Measurements from ENCODE around the gene OSBPL7. TPM values are rescaled to one million over a fixed set of nuclear protein-coding genes. Genes with fewer than 3 reads are reported as not detected.

Gene OSBPL7
- total and polyA plus RNA-seq, 2 donors (not counting 1 experiment from before 2014, with no cell fraction given): 51.0 to 61.3 TPM

DNA sequence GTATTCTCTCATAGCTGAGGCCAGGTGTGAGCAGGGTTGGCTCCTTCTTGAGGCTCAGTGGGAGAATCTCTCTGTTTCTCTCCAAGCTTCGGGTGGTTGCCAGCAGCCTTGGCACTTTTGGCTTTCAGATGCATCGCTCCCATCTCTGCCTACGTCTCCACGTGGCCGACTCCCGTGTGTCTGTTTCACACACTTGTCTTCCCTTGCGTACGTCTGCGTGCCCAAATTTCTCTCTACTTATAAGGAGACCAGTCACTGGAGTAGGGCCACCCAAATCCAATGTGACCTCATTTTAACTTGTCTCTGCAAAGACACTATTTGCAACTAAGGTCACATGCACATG, 14.7 kb downstream of the OSBPL7 start:
- H3K9me3 ChIP-seq (ENCODE audit: control extremely low read depth in 1 of 3, control insufficient read depth in 2 of 3, insufficient read depth in 1 of 3, low read length in 2 of 3): no peaks in the 10 kb centered on the region
- Mint-ChIP-seq H3K27ac (no peak overlapping the region), H3K27me3 (no peaks in the 10 kb centered on the region), H3K4me1 (peaks cover 1% of the 10 kb centered on the region), H3K4me3 (no peak overlapping the region), H3K9me3 (ENCODE audit: insufficient read depth) (no peaks in the 10 kb centered on the region)
- H4K20me1 ChIP-seq (ENCODE audit: control insufficient read depth, insufficient read depth, low read length, poor library complexity, severe bottlenecking): no peaks in the 10 kb centered on the region
- WGBS (ENCODE audit: insufficient coverage): 89% methylated on average over 9 of the region's 9 CpGs
- H3K79me2 ChIP-seq (ENCODE audit: control insufficient read depth, insufficient read depth, low read length): no peaks in the 10 kb centered on the region
- H2AFZ ChIP-seq (ENCODE audit: insufficient read depth, low read depth, low read length, poor library complexity, severe bottlenecking): no peak overlapping the region
- CTCF ChIA-PET: interaction anchor here (0.6 kb wide), 1 partner anchor 91 kb away, joined by 3 read pairs; no protein-coding TSS in a partner anchor
- no peak overlapping the region for H3K27ac ChIP-seq (ENCODE audit: low read length in 2 of 2)
- H3K9ac ChIP-seq (ENCODE audit: low read length): no peak overlapping the region
- H3K36me3 ChIP-seq (replicated peaks in 1 of 2; ENCODE audit: control extremely low read depth in 1 of 2, control insufficient read depth in 1 of 2, extremely low read depth in 1 of 2, insufficient read depth in 2 of 2, low read length in 1 of 2): peaks cover 0 to 36% of the 10 kb centered on the region in 2 experiments
- TF ChIP-seq, protein P1, sequence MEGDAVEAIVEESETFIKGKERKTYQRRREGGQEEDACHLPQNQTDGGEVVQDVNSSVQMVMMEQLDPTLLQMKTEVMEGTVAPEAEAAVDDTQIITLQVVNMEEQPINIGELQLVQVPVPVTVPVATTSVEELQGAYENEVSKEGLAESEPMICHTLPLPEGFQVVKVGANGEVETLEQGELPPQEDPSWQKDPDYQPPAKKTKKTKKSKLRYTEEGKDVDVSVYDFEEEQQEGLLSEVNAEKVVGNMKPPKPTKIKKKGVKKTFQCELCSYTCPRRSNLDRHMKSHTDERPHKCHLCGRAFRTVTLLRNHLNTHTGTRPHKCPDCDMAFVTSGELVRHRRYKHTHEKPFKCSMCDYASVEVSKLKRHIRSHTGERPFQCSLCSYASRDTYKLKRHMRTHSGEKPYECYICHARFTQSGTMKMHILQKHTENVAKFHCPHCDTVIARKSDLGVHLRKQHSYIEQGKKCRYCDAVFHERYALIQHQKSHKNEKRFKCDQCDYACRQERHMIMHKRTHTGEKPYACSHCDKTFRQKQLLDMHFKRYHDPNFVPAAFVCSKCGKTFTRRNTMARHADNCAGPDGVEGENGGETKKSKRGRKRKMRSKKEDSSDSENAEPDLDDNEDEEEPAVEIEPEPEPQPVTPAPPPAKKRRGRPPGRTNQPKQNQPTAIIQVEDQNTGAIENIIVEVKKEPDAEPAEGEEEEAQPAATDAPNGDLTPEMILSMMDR (IDR thresholded peaks at IDR 0.05): no peak
- no peak for TF ChIP-seq EZH2 (IDR thresholded peaks at IDR 0.05; ENCODE audit: borderline replicate concordance, insufficient read depth, low read depth, low read length, poor library complexity, severe bottlenecking)
- H3K4me1 ChIP-seq (ENCODE audit: control insufficient read depth in 2 of 2, insufficient read depth in 2 of 2, low read length in 2 of 2): no peaks in the 10 kb centered on the region
- no peak for DNase-seq
- intact Hi-C loops (cut with micrococcal nuclease): loop anchor here (10.0 kb wide), 1 partner anchor 112 kb away; the partner anchor contains the start of gene TBKBP1
- ATAC-seq (ENCODE audit: low read depth): no peak
- peaks cover 0 to 4% (median 0%) of the 10 kb centered on the region in 4 experiments for H3K27me3 ChIP-seq (replicated peaks in 1 of 4; ENCODE audit: control extremely low read depth in 1 of 4, control insufficient read depth in 3 of 4, insufficient read depth in 4 of 4, low read length in 3 of 4)
- H3K4me3 ChIP-seq (ENCODE audit: control extremely low read depth in 1 of 5, extremely low read depth in 1 of 5, insufficient read depth in 1 of 5, low read depth in 2 of 5, low read length in 4 of 5): no peak overlapping the region
- H3K4me2 ChIP-seq (replicated peaks; ENCODE audit: low read depth, low read length, poor library complexity, severe bottlenecking): no peak overlapping the region
- POLR2A ChIA-PET: no interaction called here

DNA sequence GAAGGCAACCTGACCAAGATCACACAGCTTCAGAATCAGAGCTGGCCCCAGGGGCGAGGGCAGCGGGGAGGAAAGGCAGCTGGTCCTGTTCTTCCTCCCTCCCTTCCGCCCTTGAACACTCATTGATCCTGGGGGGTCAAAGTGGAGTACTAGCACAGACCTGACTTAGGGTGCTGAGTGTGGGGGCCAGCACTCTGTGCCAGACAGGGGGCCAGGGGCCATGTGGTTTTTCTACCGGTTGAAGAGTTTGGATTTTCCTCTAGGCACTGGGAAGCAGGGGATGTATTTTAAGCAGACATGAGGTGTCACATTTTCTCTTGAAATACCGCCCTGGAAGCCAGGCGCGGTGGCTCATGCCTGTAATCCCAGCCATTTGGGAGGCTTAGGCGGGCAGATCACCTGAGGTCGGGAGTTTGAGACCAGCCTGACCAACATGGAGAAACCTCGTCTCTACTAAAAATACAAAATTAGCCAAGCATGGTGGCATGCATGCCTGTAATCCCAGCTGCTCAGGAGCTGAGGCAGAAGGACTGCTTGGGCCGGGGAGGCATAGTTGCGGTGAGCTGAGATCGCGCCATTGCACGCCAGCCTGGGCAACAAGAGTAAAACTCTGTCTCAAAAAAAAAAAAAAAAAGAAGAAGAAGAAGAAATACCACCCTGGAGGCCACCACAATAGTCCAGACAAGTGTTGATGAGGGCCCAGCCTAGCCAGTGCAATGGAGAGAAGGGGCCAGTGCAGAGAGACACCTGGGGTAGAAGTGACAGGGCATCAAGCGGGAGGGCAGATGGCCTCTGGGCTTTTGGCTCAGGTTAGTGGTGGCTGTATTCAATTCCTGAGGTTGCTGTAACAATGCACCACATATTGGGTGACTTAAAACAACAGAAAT, 15.3 kb downstream of the OSBPL7 start:
- no peak for ATAC-seq (ENCODE audit: low read depth)
- Histone ChIP-seq H3K4me2 (replicated peaks; ENCODE audit: low read depth, low read length, poor library complexity, severe bottlenecking) (no peak overlapping the region), H3K4me3 (ENCODE audit: control extremely low read depth in 1 of 5, extremely low read depth in 1 of 5, insufficient read depth in 1 of 5, low read depth in 2 of 5, low read length in 4 of 5) (no peak overlapping the region), H2AFZ (ENCODE audit: insufficient read depth, low read depth, low read length, poor library complexity, severe bottlenecking) (no peak overlapping the region), H3K9me3 (ENCODE audit: control extremely low read depth in 1 of 3, control insufficient read depth in 2 of 3, insufficient read depth in 1 of 3, low read length in 2 of 3) (no peaks in the 10 kb centered on the region), H3K4me1 (ENCODE audit: control insufficient read depth in 2 of 2, insufficient read depth in 2 of 2, low read length in 2 of 2) (no peaks in the 10 kb centered on the region), H4K20me1 (ENCODE audit: control insufficient read depth, insufficient read depth, low read length, poor library complexity, severe bottlenecking) (no peaks in the 10 kb centered on the region), H3K9ac (ENCODE audit: low read length) (no peak overlapping the region), H3K79me2 (ENCODE audit: control insufficient read depth, insufficient read depth, low read length) (no peaks in the 10 kb centered on the region), H3K36me3 (replicated peaks in 1 of 2; ENCODE audit: control extremely low read depth in 1 of 2, control insufficient read depth in 1 of 2, extremely low read depth in 1 of 2, insufficient read depth in 2 of 2, low read length in 1 of 2) (peaks cover 0 to 31% of the 10 kb centered on the region in 2 experiments), H3K27me3 (replicated peaks in 1 of 4; ENCODE audit: control extremely low read depth in 1 of 4, control insufficient read depth in 3 of 4, insufficient read depth in 4 of 4, low read length in 3 of 4) (peaks cover 0 to 4% (median 0%) of the 10 kb centered on the region in 4 experiments), H3K27ac (ENCODE audit: low read length in 2 of 2) (no peak overlapping the region)
- Mint-ChIP-seq H3K27ac (no peak overlapping the region), H3K27me3 (no peaks in the 10 kb centered on the region), H3K9me3 (ENCODE audit: insufficient read depth) (no peaks in the 10 kb centered on the region), H3K4me3 (no peak overlapping the region), H3K4me1 (peaks cover 1% of the 10 kb centered on the region)
- ChIA-PET CTCF (no interaction called here), POLR2A (no interaction called here)
- intact Hi-C loops (cut with micrococcal nuclease): loop anchor here (10.0 kb wide), 1 partner anchor 111 kb away; the partner anchor contains the start of gene TBKBP1
- TF ChIP-seq, protein P1 (IDR thresholded peaks at IDR 0.05): no peak
- no peak for TF ChIP-seq EZH2 (IDR thresholded peaks at IDR 0.05; ENCODE audit: borderline replicate concordance, insufficient read depth, low read depth, low read length, poor library complexity, severe bottlenecking)
- 82% methylated on average over 13 of the region's 16 CpGs for WGBS (ENCODE audit: insufficient coverage)
- DNase-seq: no peak
